GM12875 (cell line): ENCODE measurements around the gene BGN.

Source experiments
- H3K4me3 ChIP-seq: one replicate; pipeline ENCODE4 v1.5.1; 2011; ENCODE audit warnings: low read depth, low read length, control low read depth
- TF ChIP-seq, protein P1 (sequence below): IDR thresholded peaks from 2 replicates; pipeline ENCODE4 v1.5.1; 2011; ENCODE audit warnings: low read depth, mild to moderate bottlenecking, control low read depth, inconsistent platforms, low read length, moderate library complexity, borderline replicate concordance; ENCODE audit not compliant: insufficient read depth

BGN gene

DNA sequence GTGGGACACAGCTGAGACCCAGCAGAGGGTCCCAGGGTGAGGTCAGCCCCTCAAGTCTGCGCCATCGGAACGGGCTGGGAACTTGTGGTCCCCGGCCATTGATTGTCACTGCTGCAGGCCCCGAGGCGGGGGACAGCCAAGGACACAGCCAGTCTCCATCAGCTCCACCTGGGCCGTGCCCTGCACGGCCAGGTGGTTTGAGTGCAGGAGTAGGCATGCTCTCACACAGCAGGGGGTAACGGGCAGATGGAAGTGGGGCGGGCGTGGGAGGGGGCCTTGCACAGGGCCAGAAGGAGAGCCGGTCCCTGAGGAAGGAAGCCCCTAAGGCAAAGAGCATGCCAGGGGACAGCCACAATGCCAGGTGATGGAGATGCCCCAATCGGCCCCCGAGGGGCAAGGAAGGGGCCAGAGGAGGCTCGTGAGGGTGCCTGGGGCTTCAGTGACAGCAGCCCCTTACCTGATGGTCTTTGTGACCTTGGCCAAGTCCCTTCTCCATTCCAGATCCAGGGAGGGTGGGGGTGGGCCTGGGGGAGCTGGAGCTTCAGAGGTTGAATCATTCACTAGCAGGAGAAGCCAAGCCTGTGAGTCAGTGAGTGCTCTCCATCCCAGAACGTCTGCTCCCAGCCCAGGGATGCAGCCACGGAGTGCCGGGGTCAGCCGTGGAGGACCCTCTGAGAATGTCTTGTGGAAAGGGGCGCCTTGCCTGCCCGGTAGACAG, 24.9 kb downstream of the BGN start:
- H3K4me3 ChIP-seq, result no peak overlapping the region
- TF ChIP-seq, protein P1, sequence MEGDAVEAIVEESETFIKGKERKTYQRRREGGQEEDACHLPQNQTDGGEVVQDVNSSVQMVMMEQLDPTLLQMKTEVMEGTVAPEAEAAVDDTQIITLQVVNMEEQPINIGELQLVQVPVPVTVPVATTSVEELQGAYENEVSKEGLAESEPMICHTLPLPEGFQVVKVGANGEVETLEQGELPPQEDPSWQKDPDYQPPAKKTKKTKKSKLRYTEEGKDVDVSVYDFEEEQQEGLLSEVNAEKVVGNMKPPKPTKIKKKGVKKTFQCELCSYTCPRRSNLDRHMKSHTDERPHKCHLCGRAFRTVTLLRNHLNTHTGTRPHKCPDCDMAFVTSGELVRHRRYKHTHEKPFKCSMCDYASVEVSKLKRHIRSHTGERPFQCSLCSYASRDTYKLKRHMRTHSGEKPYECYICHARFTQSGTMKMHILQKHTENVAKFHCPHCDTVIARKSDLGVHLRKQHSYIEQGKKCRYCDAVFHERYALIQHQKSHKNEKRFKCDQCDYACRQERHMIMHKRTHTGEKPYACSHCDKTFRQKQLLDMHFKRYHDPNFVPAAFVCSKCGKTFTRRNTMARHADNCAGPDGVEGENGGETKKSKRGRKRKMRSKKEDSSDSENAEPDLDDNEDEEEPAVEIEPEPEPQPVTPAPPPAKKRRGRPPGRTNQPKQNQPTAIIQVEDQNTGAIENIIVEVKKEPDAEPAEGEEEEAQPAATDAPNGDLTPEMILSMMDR, result no peak

DNA sequence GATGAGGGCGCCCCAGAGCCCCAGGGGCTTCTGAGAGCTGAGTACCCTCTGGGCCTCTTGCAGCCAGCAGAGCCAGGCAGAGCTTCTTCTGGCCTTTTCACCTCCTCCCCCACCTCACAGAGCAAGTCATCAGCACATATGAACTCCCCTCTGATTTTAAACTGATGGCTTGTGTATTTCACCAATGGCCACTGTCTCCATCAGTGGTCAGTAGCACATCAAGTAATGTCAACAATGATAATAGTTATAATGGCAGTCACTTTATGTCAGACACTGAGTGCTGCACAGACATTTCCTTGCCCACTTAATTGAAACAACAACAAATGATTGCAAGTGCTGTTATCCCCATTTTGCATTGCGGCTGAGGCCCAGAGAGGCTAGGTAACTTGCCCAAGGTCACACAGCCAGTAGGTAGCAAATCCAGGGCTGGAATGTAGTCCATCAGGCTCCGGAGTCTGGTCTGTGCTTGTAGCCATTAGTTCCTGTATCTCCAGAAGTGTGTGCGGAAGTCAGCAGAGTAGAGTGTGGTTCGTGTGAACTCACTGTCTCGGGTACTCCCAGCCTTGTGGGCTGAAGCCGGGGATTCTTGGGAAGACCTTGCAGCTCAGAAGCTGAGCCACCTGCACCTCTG, 25.6 kb downstream of the BGN start:
- TF ChIP-seq, protein P1, result no peak
- H3K4me3 ChIP-seq, result no peak overlapping the region

DNA sequence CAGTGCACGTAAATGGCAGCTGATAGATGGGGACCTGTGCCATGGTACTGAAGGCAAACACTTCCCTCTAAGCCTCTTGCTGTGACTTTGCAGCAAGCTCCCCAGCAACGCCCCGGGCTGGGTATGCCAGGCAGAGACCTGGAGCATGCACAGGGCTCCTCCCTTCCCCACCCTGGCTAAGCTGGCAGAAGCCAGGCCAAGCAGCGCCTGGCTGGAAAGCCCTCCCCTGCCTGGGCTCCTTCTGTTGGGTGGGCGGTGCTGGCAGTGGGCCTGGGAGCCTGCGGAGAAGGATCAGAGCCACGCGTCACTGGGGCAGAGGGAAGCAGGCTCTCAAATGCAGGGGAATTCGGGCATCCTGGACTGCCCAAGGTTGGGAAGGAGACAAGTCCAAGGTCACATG, 26.3 kb downstream of the BGN start:
- TF ChIP-seq, protein P1, result no peak
- no peak overlapping the region for H3K4me3 ChIP-seq

DNA sequence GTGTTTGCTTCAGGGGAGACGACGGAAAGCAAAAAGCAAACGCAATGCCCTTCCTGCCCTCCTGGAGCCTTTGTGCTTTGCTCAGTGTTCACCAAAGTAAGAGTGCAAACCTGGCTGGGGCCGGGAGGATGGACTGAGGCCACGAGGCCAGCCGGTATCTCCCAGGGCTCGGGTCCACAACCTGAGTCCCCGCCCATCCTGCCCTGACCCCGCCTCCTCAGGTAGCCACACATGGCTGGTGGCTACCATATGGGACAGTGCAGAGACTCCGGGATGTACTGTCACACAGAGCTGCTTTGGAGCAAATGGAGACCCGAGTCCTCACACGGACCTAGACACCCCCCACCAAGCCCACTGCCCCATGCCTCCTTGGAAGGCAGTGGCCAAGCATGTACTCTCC, 27.5 kb downstream of the BGN start:
- no peak overlapping the region for H3K4me3 ChIP-seq
- TF ChIP-seq, protein P1, result no peak

DNA sequence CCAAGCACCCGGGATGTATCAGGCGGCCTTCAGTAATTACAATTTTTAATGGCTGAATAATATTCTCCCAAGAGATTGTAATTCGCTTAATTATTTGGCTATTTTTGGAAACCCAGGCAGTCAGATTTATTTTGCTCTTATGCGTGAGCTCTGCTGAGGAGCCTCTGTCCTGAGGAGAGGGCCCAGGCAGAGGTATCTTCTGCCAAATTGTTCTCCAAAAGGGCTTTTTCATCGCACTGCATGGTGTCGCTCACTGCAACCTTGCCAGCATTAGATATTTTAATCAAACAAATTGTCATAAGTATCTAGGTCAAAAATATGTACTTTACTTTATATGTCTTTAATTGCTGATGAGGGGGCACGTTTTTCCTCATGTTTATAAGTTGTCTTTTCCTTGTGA, 28.5 kb downstream of the BGN start:
- TF ChIP-seq, protein P1, result no peak

DNA sequence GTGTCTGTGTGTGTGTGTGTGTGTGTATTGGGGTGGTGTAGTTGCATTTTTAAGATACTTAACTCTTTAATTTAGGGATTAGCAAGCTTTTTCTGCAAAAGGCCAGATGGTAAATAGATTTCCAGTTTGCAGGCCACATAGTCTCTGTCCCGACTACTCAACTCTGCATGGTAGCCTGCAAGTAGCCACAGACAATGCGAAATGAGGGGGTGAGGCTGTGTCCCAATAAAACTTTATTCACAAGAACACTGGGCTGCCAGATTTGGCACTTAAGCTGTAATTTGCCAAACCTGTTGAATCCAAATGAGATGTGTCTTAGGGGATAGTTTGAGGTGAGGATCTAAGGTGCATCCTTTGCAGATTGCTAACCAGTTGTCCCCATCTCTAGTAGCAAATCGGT, 29.5 kb downstream of the BGN start:
- H3K4me3 ChIP-seq, result no peak overlapping the region
- TF ChIP-seq, protein P1, result no peak

More for the DNA sequence above, 28.5 kb downstream of the BGN start:
- H3K4me3 ChIP-seq, result no peak overlapping the region

DNA sequence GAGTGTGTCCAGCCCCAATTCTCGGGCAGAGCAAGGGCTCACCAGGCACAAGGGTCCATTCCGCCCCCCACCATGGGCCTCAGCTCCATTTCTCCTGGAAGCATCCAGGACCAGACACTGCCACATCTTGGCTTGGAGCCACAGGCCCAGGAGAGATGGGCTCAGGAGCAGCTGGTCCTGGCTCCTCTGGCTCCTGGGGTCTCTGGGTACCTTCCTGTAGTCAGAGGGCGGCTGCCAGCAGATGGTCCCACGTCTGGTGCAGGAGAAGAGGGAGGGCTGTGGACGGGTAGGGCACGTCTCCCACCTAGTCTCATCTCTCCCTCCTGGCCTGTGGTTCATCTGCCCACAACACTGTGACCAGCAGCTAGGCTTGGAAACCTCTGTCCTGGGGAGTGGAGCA, 30.7 kb downstream of the BGN start:
- H3K4me3 ChIP-seq, result no peak overlapping the region
- TF ChIP-seq, protein P1, result no peak
